ENCODE data around the gene ABCC9.

Gene ABCC9

GRCh38 chr12:21940549-21941505, at the start of gene ABCC9:
Gene ABCC9, minus strand, starts transcription at chr12:21941426. Its CDS starts 4,752 bp downstream, at chr12:21936674.
- no peak for DNase-seq (ENCODE audit: low read depth in 2 of 2)

DNA sequence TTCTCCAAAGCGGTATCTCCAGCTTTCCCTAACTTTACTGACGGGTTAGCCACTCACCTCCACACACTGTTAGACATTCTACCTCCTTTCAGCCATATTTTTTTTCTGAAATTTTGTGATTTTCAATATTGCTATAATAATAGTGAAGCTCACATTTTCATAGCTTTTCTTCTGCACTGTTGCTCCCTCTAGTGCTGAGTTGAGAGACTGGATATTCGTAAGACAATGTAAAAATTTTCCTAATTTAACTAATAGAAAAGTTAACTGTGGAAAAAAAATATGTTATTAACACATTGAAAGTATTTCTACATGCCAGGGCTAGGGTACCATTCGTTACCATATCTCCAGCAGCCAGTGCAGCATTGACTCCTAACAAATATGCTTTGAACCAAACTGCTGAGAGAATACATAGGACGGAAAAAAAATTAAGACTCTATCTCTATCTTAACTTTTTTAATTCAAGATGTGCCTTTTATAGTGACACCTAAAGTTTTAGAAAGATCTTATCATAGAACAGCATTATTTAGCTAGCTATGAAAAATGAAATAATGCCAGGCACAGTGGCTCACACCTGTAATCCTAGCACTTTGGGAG, 48.7 kb upstream of the ABCC9 start:
- DNase-seq (ENCODE audit: low read depth in 2 of 2), result no peak

DNA sequence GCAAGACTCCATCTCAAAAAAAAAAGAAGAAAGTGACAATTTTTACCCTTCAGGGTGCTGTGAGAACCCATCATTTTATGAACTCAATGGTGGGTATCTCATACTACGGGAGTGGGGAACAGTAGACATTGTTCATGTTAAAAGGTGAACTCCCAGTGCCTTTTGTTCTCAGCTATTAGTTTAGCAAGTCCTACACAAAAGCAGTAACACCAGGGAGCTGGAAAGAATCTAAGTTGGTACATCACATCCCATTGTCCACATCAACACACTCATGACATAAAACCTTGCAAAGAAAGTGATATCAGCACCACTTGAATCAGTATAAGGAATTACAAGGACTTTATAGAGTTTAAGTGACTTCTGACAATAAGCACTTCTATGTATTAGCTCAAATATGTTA, 47.4 kb upstream of the ABCC9 start:
- no peak for DNase-seq (ENCODE audit: low read depth in 2 of 2)

DNA sequence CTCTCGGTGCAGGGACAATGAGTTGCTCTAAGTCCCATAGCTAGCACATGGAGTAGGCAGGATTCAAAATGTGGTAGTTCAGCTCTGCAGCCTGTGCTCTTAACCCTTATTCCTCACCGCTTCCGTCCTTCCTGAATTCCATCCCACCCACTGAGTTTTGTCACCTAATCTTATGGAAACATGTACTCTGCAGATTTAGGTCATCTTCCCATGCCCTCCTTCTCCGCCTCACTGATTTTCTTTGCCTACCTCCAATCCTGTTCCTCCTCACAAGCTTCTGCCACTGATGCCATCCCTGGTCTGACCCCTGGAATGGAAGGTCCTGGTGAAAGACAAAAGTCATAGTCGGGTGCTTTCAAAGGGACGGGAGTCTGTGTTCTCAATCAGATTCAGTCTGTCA, 46.5 kb upstream of the ABCC9 start:
- no peak for DNase-seq (ENCODE audit: low read depth in 2 of 2)

DNA sequence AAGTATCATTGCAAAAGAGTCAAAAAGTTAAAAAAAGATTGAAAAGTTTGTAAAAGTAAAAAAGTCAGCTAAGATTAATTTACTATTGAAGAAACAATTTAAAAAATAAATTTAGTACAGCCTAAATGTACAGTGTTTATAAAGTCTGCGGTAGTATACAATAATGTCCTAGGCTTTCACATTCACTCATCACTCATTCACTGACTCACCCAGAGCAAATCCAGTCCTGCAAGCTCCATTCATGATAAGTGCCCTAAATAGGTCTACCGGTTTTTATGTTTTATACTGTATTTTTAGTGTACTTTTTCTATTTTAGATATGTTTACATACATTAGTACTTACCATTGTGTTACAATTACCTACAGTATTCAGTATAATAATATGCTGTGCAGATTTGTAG, 43.9 kb upstream of the ABCC9 start:
- DNase-seq (ENCODE audit: low read depth in 2 of 2), result no peak

GRCh38 chr12:21984375-21984774, 43.1 kb upstream of the ABCC9 start:
- no peak for DNase-seq (ENCODE audit: low read depth in 2 of 2)

DNA sequence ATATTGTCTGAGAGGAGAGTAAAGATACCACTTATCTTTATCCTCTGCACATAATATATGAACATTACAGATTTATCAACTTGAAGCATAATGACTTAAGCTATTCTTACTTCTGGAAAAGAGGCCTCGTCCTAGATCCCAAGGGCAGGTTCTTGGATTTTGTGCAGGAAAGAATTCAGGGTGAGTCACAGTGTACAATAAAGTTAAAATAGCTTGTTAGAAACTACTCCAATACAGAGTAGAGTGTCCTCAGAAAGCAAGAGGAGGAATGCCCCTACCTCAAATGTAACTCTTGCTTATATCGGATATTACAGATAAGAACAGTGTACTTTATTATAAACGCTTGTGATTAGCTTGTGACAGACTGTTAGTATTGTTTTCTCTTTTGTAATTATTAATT, 41.9 kb upstream of the ABCC9 start:
- no peak for DNase-seq (ENCODE audit: low read depth in 2 of 2)

DNA sequence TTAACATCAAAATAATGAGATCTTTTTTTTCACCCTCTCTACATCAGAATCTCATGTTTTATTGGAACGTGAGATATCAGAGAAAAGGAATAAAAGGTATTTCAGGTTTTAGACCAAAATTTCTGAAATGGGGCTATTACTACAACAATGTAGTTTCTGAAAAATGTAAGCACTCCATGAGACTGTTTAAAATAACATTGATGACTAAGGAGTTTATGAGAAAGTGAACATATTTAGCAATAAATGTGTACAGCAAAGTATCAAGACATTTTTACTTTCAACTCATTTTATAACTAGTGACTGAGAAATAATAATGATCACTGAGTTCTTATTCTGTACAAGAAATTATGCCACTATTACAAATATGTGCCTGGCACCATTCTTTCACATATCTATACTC, 39.3 kb upstream of the ABCC9 start:
- no peak for DNase-seq (ENCODE audit: low read depth in 2 of 2)

GRCh38 chr12:21975293-21975692, 34.1 kb upstream of the ABCC9 start:
- DNase-seq (ENCODE audit: low read depth in 2 of 2), result no peak

- DNase-seq (ENCODE audit: low read depth in 2 of 2), result no peak
Measured at GRCh38 chr12:21973221-21973620, 32.0 kb upstream of the ABCC9 start.

DNA sequence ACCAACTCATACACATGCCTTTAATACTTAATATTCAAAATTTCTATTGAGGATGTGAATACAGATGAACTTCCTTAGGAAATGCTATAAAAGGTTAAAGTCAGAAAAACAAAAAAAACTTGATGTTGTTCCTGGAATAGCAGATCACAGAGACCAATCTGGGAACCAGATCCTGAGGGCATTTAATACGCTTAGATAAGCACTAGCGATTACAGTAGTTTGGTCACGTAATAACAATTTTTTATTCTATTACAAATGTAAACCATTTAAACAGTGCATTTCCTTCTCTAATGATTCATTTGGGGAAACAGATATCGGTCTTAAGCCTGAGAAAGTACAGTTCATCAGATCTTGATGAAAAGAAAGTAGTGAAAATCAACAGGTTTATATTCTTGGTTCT, 30.8 kb upstream of the ABCC9 start:
- DNase-seq (ENCODE audit: low read depth in 2 of 2), result no peak

- no peak for DNase-seq (ENCODE audit: low read depth in 2 of 2)
Measured at GRCh38 chr12:21971344-21971743, 30.1 kb upstream of the ABCC9 start.

GRCh38 chr12:21962821-21963220, 21.6 kb upstream of the ABCC9 start:
- no peak for DNase-seq (ENCODE audit: low read depth in 2 of 2)

GRCh38 chr12:21962236-21962635, 21.0 kb upstream of the ABCC9 start:
- no peak for DNase-seq (ENCODE audit: low read depth in 2 of 2)

- DNase-seq (ENCODE audit: low read depth in 2 of 2), result no peak
Measured at GRCh38 chr12:21950649-21951048, 9.4 kb upstream of the ABCC9 start.

- DNase-seq (ENCODE audit: low read depth in 2 of 2), result no peak
Measured at GRCh38 chr12:21949036-21949435, 7.8 kb upstream of the ABCC9 start.

DNA sequence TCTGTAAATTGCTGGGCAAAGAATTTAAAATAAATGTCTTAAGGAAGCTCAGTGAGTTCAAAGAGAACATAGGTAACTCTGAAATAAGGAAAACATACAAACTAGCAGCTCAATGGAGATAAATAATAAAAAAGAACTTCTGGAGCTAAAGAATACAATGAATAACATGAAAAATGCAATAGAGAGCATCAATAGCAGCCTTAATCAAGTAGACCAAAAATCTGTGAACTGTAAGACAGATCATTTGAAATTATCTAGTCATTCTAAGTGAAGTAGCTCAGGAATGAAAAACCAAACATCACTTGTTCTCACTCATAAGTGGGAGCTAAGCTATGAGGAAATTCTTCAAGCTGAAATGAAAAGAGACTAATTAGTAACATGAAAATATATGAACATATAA, 5.8 kb upstream of the ABCC9 start:
- no peak for DNase-seq (ENCODE audit: low read depth in 2 of 2)

DNA sequence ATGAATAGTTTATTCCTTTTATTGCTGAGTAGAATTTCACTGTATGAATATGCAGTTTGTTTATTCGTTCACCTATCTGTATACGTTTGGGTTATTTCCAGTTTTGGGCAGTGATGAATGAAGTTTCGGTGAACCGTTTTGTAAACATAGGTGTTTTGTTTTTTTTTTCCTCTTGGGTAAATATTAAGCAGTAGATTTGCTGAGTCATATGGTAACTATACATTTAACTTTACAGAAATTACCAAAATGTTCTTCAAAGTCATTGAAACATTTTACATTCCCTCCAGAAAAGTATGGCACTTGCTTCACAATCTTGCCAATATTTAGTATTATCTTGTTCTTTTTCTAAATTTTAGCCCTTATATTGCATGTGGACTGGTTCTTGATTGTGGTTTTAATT, 3.8 kb upstream of the ABCC9 start:
- no peak for DNase-seq (ENCODE audit: low read depth in 2 of 2)

- DNase-seq (ENCODE audit: low read depth in 2 of 2), result no peak
Measured at GRCh38 chr12:21942377-21942703, 1.1 kb upstream of the ABCC9 start.

GRCh38 chr12:21941506-21942376, 515 bp upstream of the ABCC9 start:
- DNase-seq (ENCODE audit: low read depth in 2 of 2), result no peak

- DNase-seq (ENCODE audit: low read depth in 2 of 2), result no peak
Measured at GRCh38 chr12:21939435-21939834, 1.8 kb downstream of the ABCC9 start.

GRCh38 chr12:21938879-21939278, 2.3 kb downstream of the ABCC9 start:
- no peak for DNase-seq (ENCODE audit: low read depth in 2 of 2)

DNA sequence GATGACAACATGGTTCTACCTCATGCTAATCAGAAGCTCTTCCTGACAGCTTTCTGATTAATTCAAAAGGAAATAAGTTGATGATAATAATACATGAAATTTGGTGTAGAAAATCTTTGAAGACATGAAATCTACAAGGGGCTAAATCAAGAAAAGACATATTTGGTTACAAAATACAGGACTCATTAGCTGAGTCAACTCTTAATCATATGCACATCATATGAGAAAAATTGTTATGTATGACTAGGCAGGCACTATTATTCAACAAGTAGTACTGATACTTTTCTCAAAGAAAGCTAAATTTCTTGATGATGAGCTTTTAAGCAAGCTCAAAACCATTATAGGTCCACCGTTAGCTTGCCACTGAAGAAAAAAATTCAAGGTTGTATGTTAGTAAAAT, 7.1 kb downstream of the ABCC9 start:
- no peak for DNase-seq (ENCODE audit: low read depth in 2 of 2)
